ENCODE results near the gene GPATCH11. TPM values are rescaled to one million over a fixed set of nuclear protein-coding genes. Genes with fewer than 3 reads are reported as not detected.
A peak's percentile ranks its signal among the peaks of the same experiment; 100 is the strongest.

GPATCH11 gene
- 10.5 TPM for total RNA-seq
- 10 to 100 TPM in 2 of 4 donors, 1 to 10 TPM in 2; 9.6 to 11.3 (median 10.2) TPM for polyA plus RNA-seq

- DNase-seq (peak; percentile 86 to 95 (median 91)), ATAC-seq (ENCODE audit: low read depth in 2 of 2) (peak; percentile 80 to 81)
- peaks cover 57% of the 10 kb centered on the region for H3K4me1 ChIP-seq (ENCODE audit: control insufficient read depth, insufficient read depth, low read length, poor library complexity, severe bottlenecking)
- no peaks in the 10 kb centered on the region for H3K9me3 Mint-ChIP-seq
- H3K4me3 Mint-ChIP-seq: no peak within 1 kb of the TSS
- H3K36me3 Mint-ChIP-seq: peaks cover 28% of the 10 kb centered on the region
- H3K36me3 ChIP-seq (ENCODE audit: control insufficient read depth, insufficient read depth, low read length): peaks cover 13% of the 10 kb centered on the region
- no peaks in the 10 kb centered on the region for H3K27me3 ChIP-seq (ENCODE audit: control insufficient read depth, insufficient read depth, low read length)
- peak within 1 kb of the TSS; percentile 75 for H3K27ac ChIP-seq (ENCODE audit: insufficient read depth, low read length, poor library complexity, severe bottlenecking)
- H3K4me1 Mint-ChIP-seq: peaks cover 38 to 49% (median 44%) of the 10 kb centered on the region in 4 donors
- no peaks in the 10 kb centered on the region for H3K9me3 ChIP-seq (ENCODE audit: control insufficient read depth in 2 of 2, low read length in 2 of 2)
- no peaks in the 10 kb centered on the region for H3K27me3 Mint-ChIP-seq
- peak within 1 kb of the TSS; percentile 96 for H3K4me3 ChIP-seq (ENCODE audit: low read depth, low read length)
- no peak within 1 kb of the TSS for H3K27ac Mint-ChIP-seq
Measured at GRCh38 chr2:37083873-37084794, at the start of gene GPATCH11, which contains the start of gene HEATR5B. GPATCH11 (plus strand) TSS chr2:37084518; CDS start chr2:37088382, 3,864 bp downstream. HEATR5B (minus strand) TSS chr2:37084372; CDS start chr2:37083414, 958 bp downstream.

- Mint-ChIP-seq H3K36me3 (peaks cover 29% of the 10 kb centered on the region), H3K4me1 (peaks cover 0 to 6% (median 3%) of the 10 kb centered on the region in 4 donors), H3K4me3 (no peak overlapping the region), H3K27ac (no peak overlapping the region), H3K27me3 (no peaks in the 10 kb centered on the region), H3K9me3 (no peaks in the 10 kb centered on the region)
- Histone ChIP-seq H3K4me1 (ENCODE audit: control insufficient read depth, insufficient read depth, low read length, poor library complexity, severe bottlenecking) (no peaks in the 10 kb centered on the region), H3K9me3 (ENCODE audit: control insufficient read depth in 2 of 2, low read length in 2 of 2) (no peaks in the 10 kb centered on the region), H3K36me3 (ENCODE audit: control insufficient read depth, insufficient read depth, low read length) (peaks cover 76% of the 10 kb centered on the region), H3K27ac (ENCODE audit: insufficient read depth, low read length, poor library complexity, severe bottlenecking) (no peak overlapping the region), H3K4me3 (ENCODE audit: low read depth, low read length) (no peak overlapping the region), H3K27me3 (ENCODE audit: control insufficient read depth, insufficient read depth, low read length) (no peaks in the 10 kb centered on the region)
- DNase-seq: no peak
- no peak for ATAC-seq (ENCODE audit: low read depth in 2 of 2)
Measured at GRCh38 chr2:37037771-37038170, 46.5 kb upstream of the GPATCH11 start.

- Histone ChIP-seq H3K27ac (ENCODE audit: insufficient read depth, low read length, poor library complexity, severe bottlenecking) (no peak overlapping the region), H3K9me3 (ENCODE audit: control insufficient read depth in 2 of 2, low read length in 2 of 2) (no peaks in the 10 kb centered on the region), H3K36me3 (ENCODE audit: control insufficient read depth, insufficient read depth, low read length) (peaks cover 81% of the 10 kb centered on the region), H3K4me1 (ENCODE audit: control insufficient read depth, insufficient read depth, low read length, poor library complexity, severe bottlenecking) (no peaks in the 10 kb centered on the region), H3K4me3 (ENCODE audit: low read depth, low read length) (no peak overlapping the region), H3K27me3 (ENCODE audit: control insufficient read depth, insufficient read depth, low read length) (no peaks in the 10 kb centered on the region)
- ATAC-seq (ENCODE audit: low read depth in 2 of 2): no peak
- H3K9me3 Mint-ChIP-seq: no peaks in the 10 kb centered on the region
- no peak overlapping the region for H3K4me3 Mint-ChIP-seq
- no peak for DNase-seq
- peaks cover 29% of the 10 kb centered on the region for H3K36me3 Mint-ChIP-seq
- no peaks in the 10 kb centered on the region for H3K27me3 Mint-ChIP-seq
- H3K27ac Mint-ChIP-seq: no peak overlapping the region
- H3K4me1 Mint-ChIP-seq: peaks cover 0 to 9% (median 4%) of the 10 kb centered on the region in 4 donors
Measured at GRCh38 chr2:37039580-37039979, 44.7 kb upstream of the GPATCH11 start.

GRCh38 chr2:37052600-37053332 is 31.6 kb upstream of the GPATCH11 start:
- H3K27me3 Mint-ChIP-seq: no peaks in the 10 kb centered on the region
- Histone ChIP-seq H3K4me1 (ENCODE audit: control insufficient read depth, insufficient read depth, low read length, poor library complexity, severe bottlenecking) (no peaks in the 10 kb centered on the region), H3K36me3 (ENCODE audit: control insufficient read depth, insufficient read depth, low read length) (peaks cover 85% of the 10 kb centered on the region), H3K4me3 (ENCODE audit: low read depth, low read length) (no peak overlapping the region), H3K27ac (ENCODE audit: insufficient read depth, low read length, poor library complexity, severe bottlenecking) (no peak overlapping the region), H3K27me3 (ENCODE audit: control insufficient read depth, insufficient read depth, low read length) (no peaks in the 10 kb centered on the region), H3K9me3 (ENCODE audit: control insufficient read depth in 2 of 2, low read length in 2 of 2) (no peaks in the 10 kb centered on the region)
- no peaks in the 10 kb centered on the region for H3K9me3 Mint-ChIP-seq
- peak overlapping the region in 2 of 3 donors; percentile 21 to 39 for H3K27ac Mint-ChIP-seq
- no peak overlapping the region for H3K4me3 Mint-ChIP-seq
- H3K36me3 Mint-ChIP-seq: peaks cover 41% of the 10 kb centered on the region
- ATAC-seq (ENCODE audit: low read depth in 2 of 2) (no peak), DNase-seq (no peak)
- H3K4me1 Mint-ChIP-seq: peaks cover 0 to 19% (median 3%) of the 10 kb centered on the region in 4 donors

- Histone ChIP-seq H3K4me1 (ENCODE audit: control insufficient read depth, insufficient read depth, low read length, poor library complexity, severe bottlenecking) (no peaks in the 10 kb centered on the region), H3K27ac (ENCODE audit: insufficient read depth, low read length, poor library complexity, severe bottlenecking) (no peak overlapping the region), H3K9me3 (ENCODE audit: control insufficient read depth in 2 of 2, low read length in 2 of 2) (no peaks in the 10 kb centered on the region), H3K4me3 (ENCODE audit: low read depth, low read length) (no peak overlapping the region), H3K36me3 (ENCODE audit: control insufficient read depth, insufficient read depth, low read length) (peaks cover 91% of the 10 kb centered on the region), H3K27me3 (ENCODE audit: control insufficient read depth, insufficient read depth, low read length) (no peaks in the 10 kb centered on the region)
- no peak for DNase-seq
- no peaks in the 10 kb centered on the region for H3K27me3 Mint-ChIP-seq
- H3K4me3 Mint-ChIP-seq: no peak overlapping the region
- peaks cover 49% of the 10 kb centered on the region for H3K36me3 Mint-ChIP-seq
- peaks cover 0 to 12% (median 2%) of the 10 kb centered on the region in 4 donors for H3K4me1 Mint-ChIP-seq
- no peak overlapping the region for H3K27ac Mint-ChIP-seq
- no peak for ATAC-seq (ENCODE audit: low read depth in 2 of 2)
- no peaks in the 10 kb centered on the region for H3K9me3 Mint-ChIP-seq
Measured at GRCh38 chr2:37059841-37060240, 24.5 kb upstream of the GPATCH11 start.

GRCh38 chr2:37060446-37060845 is 23.9 kb upstream of the GPATCH11 start:
- H3K4me1 Mint-ChIP-seq: peaks cover 0 to 12% (median 2%) of the 10 kb centered on the region in 4 donors
- no peak overlapping the region for H3K27ac Mint-ChIP-seq
- H3K9me3 Mint-ChIP-seq: no peaks in the 10 kb centered on the region
- H3K4me3 Mint-ChIP-seq: no peak overlapping the region
- ATAC-seq (ENCODE audit: low read depth in 2 of 2) (no peak), DNase-seq (no peak)
- H3K9me3 ChIP-seq (ENCODE audit: control insufficient read depth in 2 of 2, low read length in 2 of 2): no peaks in the 10 kb centered on the region
- peaks cover 91% of the 10 kb centered on the region for H3K36me3 ChIP-seq (ENCODE audit: control insufficient read depth, insufficient read depth, low read length)
- no peaks in the 10 kb centered on the region for H3K27me3 ChIP-seq (ENCODE audit: control insufficient read depth, insufficient read depth, low read length)
- no peak overlapping the region for H3K27ac ChIP-seq (ENCODE audit: insufficient read depth, low read length, poor library complexity, severe bottlenecking)
- H3K36me3 Mint-ChIP-seq: peaks cover 47% of the 10 kb centered on the region
- no peak overlapping the region for H3K4me3 ChIP-seq (ENCODE audit: low read depth, low read length)
- no peaks in the 10 kb centered on the region for H3K4me1 ChIP-seq (ENCODE audit: control insufficient read depth, insufficient read depth, low read length, poor library complexity, severe bottlenecking)
- H3K27me3 Mint-ChIP-seq: no peaks in the 10 kb centered on the region

GRCh38 chr2:37061013-37061711 is 23.2 kb upstream of the GPATCH11 start:
- H3K4me3 ChIP-seq (ENCODE audit: low read depth, low read length): no peak overlapping the region
- Mint-ChIP-seq H3K27me3 (no peaks in the 10 kb centered on the region), H3K36me3 (peaks cover 48% of the 10 kb centered on the region), H3K4me1 (peaks cover 0 to 11% (median 2%) of the 10 kb centered on the region in 4 donors), H3K9me3 (no peaks in the 10 kb centered on the region), H3K4me3 (no peak overlapping the region), H3K27ac (no peak overlapping the region)
- H3K27me3 ChIP-seq (ENCODE audit: control insufficient read depth, insufficient read depth, low read length): no peaks in the 10 kb centered on the region
- peaks cover 91% of the 10 kb centered on the region for H3K36me3 ChIP-seq (ENCODE audit: control insufficient read depth, insufficient read depth, low read length)
- no peak overlapping the region for H3K27ac ChIP-seq (ENCODE audit: insufficient read depth, low read length, poor library complexity, severe bottlenecking)
- ATAC-seq (ENCODE audit: low read depth in 2 of 2) (no peak), DNase-seq (no peak)
- H3K9me3 ChIP-seq (ENCODE audit: control insufficient read depth in 2 of 2, low read length in 2 of 2): no peaks in the 10 kb centered on the region
- no peaks in the 10 kb centered on the region for H3K4me1 ChIP-seq (ENCODE audit: control insufficient read depth, insufficient read depth, low read length, poor library complexity, severe bottlenecking)

Data from CD4-positive, CD25-positive, alpha-beta regulatory T cell (primary cell).